OCI-LY1 (cell line): Measurements from ENCODE around the gene RAPGEF3.

Experiments
- EZH2 ChIP-seq: fragments of 200-600 bp; sonication (generic), shearing (Covaris generic); IDR thresholded peaks from 2 replicates; pipeline ENCODE4 v1.8.0; 2017; ENCODE audit warnings: borderline replicate concordance, mixed run types, mild to moderate bottlenecking, antibody characterized with exemption, low read length, moderate library complexity, mixed read lengths
- TF ChIP-seq, protein P1 (sequence below): fragments of 200-600 bp; sonication (generic), shearing (Covaris generic); IDR thresholded peaks from 2 replicates; pipeline ENCODE4 v1.5.1; 2017; ENCODE audit warnings: mild to moderate bottlenecking, antibody characterized with exemption, low read length, moderate library complexity, mixed read lengths

DNA sequence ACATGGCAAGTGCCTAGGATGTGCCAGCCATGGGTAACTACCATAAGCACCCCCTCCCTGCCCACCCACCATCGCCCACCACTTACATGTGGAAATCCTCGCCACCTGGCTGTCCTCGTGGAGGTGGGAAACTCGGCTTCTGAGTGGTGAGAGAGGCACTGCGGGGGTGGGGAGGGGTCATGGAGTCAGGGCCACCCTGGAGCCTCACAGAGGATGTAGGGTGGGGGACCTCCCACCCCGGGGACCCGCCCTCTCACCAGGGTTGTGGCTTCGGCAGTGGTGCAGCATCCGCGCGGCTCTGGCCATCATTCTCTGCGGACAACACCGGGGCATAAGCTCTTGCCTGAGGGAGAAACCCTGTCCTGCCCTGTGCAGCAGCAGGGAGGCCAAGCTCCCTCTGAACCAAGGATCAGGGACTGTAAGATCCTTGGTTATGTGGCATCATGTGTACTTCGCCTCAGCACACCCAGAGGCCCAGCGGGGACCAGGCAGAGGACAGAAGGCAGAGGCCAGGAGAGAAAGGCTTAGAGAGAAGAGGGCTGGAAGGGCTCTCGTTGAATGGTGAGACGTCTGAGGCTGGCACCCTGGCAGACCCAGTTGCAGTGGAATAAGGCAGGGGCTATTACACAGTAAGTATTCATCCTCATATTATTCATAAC is 20.6 kb downstream of the RAPGEF3 start:
- TF ChIP-seq, protein P1, sequence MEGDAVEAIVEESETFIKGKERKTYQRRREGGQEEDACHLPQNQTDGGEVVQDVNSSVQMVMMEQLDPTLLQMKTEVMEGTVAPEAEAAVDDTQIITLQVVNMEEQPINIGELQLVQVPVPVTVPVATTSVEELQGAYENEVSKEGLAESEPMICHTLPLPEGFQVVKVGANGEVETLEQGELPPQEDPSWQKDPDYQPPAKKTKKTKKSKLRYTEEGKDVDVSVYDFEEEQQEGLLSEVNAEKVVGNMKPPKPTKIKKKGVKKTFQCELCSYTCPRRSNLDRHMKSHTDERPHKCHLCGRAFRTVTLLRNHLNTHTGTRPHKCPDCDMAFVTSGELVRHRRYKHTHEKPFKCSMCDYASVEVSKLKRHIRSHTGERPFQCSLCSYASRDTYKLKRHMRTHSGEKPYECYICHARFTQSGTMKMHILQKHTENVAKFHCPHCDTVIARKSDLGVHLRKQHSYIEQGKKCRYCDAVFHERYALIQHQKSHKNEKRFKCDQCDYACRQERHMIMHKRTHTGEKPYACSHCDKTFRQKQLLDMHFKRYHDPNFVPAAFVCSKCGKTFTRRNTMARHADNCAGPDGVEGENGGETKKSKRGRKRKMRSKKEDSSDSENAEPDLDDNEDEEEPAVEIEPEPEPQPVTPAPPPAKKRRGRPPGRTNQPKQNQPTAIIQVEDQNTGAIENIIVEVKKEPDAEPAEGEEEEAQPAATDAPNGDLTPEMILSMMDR: no peak
- no peak for TF ChIP-seq EZH2
